K562 (cell line): ENCODE measurements around the gene LSS. TPM values are rescaled to one million over a fixed set of nuclear protein-coding genes. Genes with fewer than 3 reads are reported as not detected.

Experiments used
- BRF1 ChIP-seq: IDR thresholded peaks from 3 replicates; pipeline ENCODE4 v1.6.1; 2011; ENCODE audit warnings: borderline replicate concordance, mild to moderate bottlenecking; ENCODE audit not compliant: insufficient read length; ENCODE audit errors: extremely low read depth
- EHMT2 ChIP-seq: fragments of 450-650 bp; IDR thresholded peaks from 2 replicates; pipeline ENCODE4 v1.6.1; 2018; ENCODE audit warnings: antibody characterized with exemption
- HDAC8 ChIP-seq: fragments of 450-650 bp; IDR thresholded peaks from 2 replicates; pipeline ENCODE4 v1.6.1; 2016; ENCODE audit warnings: mild to moderate bottlenecking, missing genetic modification characterization, moderate library complexity, missing compliant biosample characterization
- HMGN3 ChIP-seq: IDR thresholded peaks from 2 replicates; pipeline ENCODE4 v1.6.1; 2011; ENCODE audit warnings: borderline replicate concordance, low read depth, mild to moderate bottlenecking, mixed read lengths, low read length; ENCODE audit not compliant: insufficient read length; ENCODE audit errors: extremely low read depth
- KAT8 ChIP-seq: fragments of 450-650 bp; IDR thresholded peaks from 2 replicates; pipeline ENCODE4 v1.6.1; 2016; ENCODE audit warnings: low read depth, mild to moderate bottlenecking
- NCOR1 ChIP-seq: fragments of 450-650 bp; IDR thresholded peaks from 2 replicates; pipeline ENCODE4 v1.6.1; 2016; ENCODE audit warnings: mild to moderate bottlenecking, moderate library complexity
- SNIP1 ChIP-seq: fragments of 450-650 bp; IDR thresholded peaks from 2 replicates; pipeline ENCODE4 v1.7.1; 2017; ENCODE audit warnings: low read depth, mild to moderate bottlenecking
- SREBF1 ChIP-seq: fragments of 150-350 bp; IDR thresholded peaks from 2 replicates; pipeline ENCODE4 v1.6.1; 2014; ENCODE audit warnings: antibody characterized with exemption, low read depth, low read length, borderline replicate concordance
- SRF ChIP-seq, 2 experiments: fragments of 250-450, 450-650 bp in 1 of 2; sonication (Bioruptor Pico) in 1 of 2; sonication (generic) in 1 of 2; formaldehyde crosslinking; IDR thresholded peaks; 2 replicates each; pipeline versions ENCODE4 v1.5.0 to v1.5.1; 2020 to 2022; ENCODE audit warnings: mild to moderate bottlenecking in 1 of 2, missing genetic modification reagents in 1 of 2
- XRCC3 ChIP-seq: fragments of 450-650 bp; IDR thresholded peaks from 2 replicates; pipeline ENCODE4 v1.6.1; 2017; ENCODE audit warnings: mild to moderate bottlenecking, moderate library complexity
- ZC3H4 ChIP-seq: sonication (generic); formaldehyde crosslinking; IDR thresholded peaks from 2 replicates; pipeline ENCODE4 v1.9.0; 2021; ENCODE audit warnings: missing genetic modification reagents, borderline replicate concordance
- ZEB2 ChIP-seq: fragments of 450-650 bp; IDR thresholded peaks from 2 replicates; pipeline ENCODE4 v1.6.1; 2016
- ZKSCAN1 ChIP-seq: fragments of 150-350 bp; IDR thresholded peaks from 2 replicates; pipeline ENCODE4 v1.6.1; 2016; ENCODE audit warnings: low read depth, low read length
- ZNF165 ChIP-seq: fragments of 250-450 bp; sonication (Bioruptor Pico); IDR thresholded peaks from 2 replicates; pipeline ENCODE4 v1.4.0; 2020; ENCODE audit warnings: borderline replicate concordance
- ZNF212 ChIP-seq: fragments of 450-650 bp; formaldehyde crosslinking; IDR thresholded peaks from 2 replicates; pipeline ENCODE4 v1.4.0; 2020; ENCODE audit warnings: mild to moderate bottlenecking
- ZNF253 ChIP-seq: fragments of 250-450 bp; sonication (Bioruptor Pico); conservative IDR thresholded peaks from 2 replicates; pipeline ENCODE4 v1.6.1; 2021; ENCODE audit warnings: mild to moderate bottlenecking
- ZNF3 ChIP-seq: fragments of 250-450 bp; sonication (Bioruptor Pico); IDR thresholded peaks from 2 replicates; pipeline ENCODE4 v1.5.0; 2021; ENCODE audit warnings: mild to moderate bottlenecking, moderate library complexity
- ZNF431 ChIP-seq: sonication (generic); formaldehyde crosslinking; IDR thresholded peaks from 2 replicates; pipeline ENCODE4 v1.8.0; 2022; ENCODE audit warnings: mild to moderate bottlenecking, missing genetic modification reagents
- polyA plus RNA-seq, 8 experiments: library from polyadenylated mRNA; depleted of rRNA in 4 of 8; stranded (reverse) in 5 of 8; unstranded in 3 of 8; fragments of >200 nt; fragmentation: Nextera tagmentation in 2 of 8; fragmentation: Illumina TruSeq in 1 of 8; extraction: Ambion mirVana in 2 of 8; extraction: Trizol in 1 of 8; gene quantifications; 2 replicates each; pipeline versions ENCODE4 v1.2.1 to v1.2.3, GENCODE V29; 2011 to 2014; ENCODE audit warnings: inconsistent platforms in 1 of 8, missing spikeins in 1 of 8
- total RNA-seq, 7 experiments: library from RNA; depleted of rRNA in 6 of 7; stranded (reverse); fragments of >200 nt in 6 of 7; fragmentation: Illumina TruSeq in 2 of 7; extraction: Trizol in 2 of 7; gene quantifications; 2 replicates each; pipeline versions ENCODE4 v1.2.1 to v1.2.3, GENCODE V29; 2011 to 2021; ENCODE audit warnings: low replicate concordance in 1 of 7
- TF ChIP-seq, protein P1 (sequence below): fragments of 450-650 bp; formaldehyde crosslinking; IDR thresholded peaks from 2 replicates; pipeline ENCODE4 v1.4.0; 2020; ENCODE audit warnings: mild to moderate bottlenecking, moderate library complexity
- TF ChIP-seq, protein P2 (sequence below): fragments of 250-450 bp; sonication (Bioruptor Pico); IDR thresholded peaks from 2 replicates; pipeline ENCODE4 v1.8.0; 2021; ENCODE audit warnings: moderate library complexity, mild to moderate bottlenecking, inconsistent platforms
- TF ChIP-seq, protein P3 (sequence below): fragments of 450-650 bp; IDR thresholded peaks from 2 replicates; pipeline ENCODE4 v1.6.1; 2016; ENCODE audit warnings: antibody characterized with exemption
- TF ChIP-seq, protein P4 (sequence below): IDR thresholded peaks from 2 replicates; pipeline ENCODE4 v1.6.1; 2012; ENCODE audit warnings: low read depth, low read length, improper control_type of control experiment, borderline replicate concordance
- TF ChIP-seq, protein P5 (sequence below): fragments of 450-650 bp; formaldehyde crosslinking; conservative IDR thresholded peaks from 2 replicates; pipeline ENCODE4 v1.4.0; 2022; ENCODE audit warnings: mild to moderate bottlenecking, missing genetic modification characterization

The LSS gene
- total and polyA plus RNA-seq, 9 of the 15 experiments (the other 6 are each of a cell fraction or from before 2014, with no cell fraction given) = 2.2 to 89.5 (median 37.4) TPM

DNA sequence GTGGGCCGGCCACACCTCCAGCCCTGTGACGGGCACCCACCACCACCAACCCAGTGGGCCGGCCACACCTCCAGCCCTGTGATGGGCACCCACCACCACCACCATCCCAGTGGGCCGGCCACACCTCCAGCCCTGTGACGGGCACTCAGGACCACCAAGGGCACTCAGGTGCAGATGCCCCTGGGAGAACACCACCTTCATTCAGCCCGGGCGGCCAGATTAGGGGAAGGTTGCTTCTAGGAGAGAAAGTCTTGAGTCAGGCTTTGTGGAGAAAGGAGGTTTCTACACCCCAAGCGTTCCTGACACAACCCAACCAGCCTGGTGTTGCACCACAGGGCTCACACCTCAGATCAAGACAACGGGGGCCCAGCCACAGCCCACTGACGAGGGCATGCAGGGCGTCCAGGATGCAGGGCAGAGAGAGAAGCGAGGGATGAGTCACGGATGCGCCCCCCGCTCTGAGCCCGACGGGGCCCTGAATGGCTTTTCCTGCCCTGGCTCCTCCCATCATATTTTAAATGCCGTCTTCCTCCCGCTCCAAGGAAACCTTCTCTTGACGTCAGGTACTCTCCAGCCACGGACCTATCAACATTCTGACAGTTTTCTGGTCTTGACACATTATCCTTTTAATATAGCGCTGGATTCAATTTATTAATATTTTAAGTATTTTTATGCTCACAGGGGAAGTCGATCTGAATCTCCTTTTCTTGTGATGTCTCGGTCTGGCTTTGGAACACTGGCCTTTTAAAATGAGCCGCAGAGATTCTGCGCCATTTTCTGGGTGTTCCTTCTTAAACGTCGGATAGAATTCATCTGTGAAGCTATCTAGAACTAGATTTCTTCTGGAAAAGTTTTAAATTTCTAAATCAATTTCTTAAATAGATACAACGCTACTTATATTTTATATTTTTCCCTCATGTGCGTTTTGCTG, 43.7 kb downstream of the LSS start (continued):
- TF ChIP-seq, protein P1, sequence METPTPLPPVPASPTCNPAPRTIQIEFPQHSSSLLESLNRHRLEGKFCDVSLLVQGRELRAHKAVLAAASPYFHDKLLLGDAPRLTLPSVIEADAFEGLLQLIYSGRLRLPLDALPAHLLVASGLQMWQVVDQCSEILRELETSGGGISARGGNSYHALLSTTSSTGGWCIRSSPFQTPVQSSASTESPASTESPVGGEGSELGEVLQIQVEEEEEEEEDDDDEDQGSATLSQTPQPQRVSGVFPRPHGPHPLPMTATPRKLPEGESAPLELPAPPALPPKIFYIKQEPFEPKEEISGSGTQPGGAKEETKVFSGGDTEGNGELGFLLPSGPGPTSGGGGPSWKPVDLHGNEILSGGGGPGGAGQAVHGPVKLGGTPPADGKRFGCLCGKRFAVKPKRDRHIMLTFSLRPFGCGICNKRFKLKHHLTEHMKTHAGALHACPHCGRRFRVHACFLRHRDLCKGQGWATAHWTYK = no peak
- TF ChIP-seq ZEB2 (no peak), KAT8 (no peak), ZNF3 (no peak), SNIP1 (no peak), SRF (CRISPR knock-in tag; IDR thresholded peaks at IDR 0.05) (no peak), ZNF431 (CRISPR knock-in tag) (no peak), XRCC3 (no peak), SREBF1 (0 out of 2 replicates have a peak, but pooled peaks have one; percentile 3), BRF1 (no peak), HDAC8 (0 out of 2 replicates have a peak, but pooled peaks have one; percentile 22), ZKSCAN1 (no peak), ZNF212 (CRISPR knock-in tag) (no peak), NCOR1 (no peak), ZNF253 (CRISPR knock-in tag) (no peak), EHMT2 (no peak), ZNF165 (no peak), HMGN3 (peak; percentile 44), ZC3H4 (CRISPR knock-in tag) (no peak)
- TF ChIP-seq, protein P2, sequence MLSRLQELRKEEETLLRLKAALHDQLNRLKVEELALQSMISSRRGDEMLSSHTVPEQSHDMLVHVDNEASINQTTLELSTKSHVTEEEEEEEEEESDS (CRISPR knock-in tag) = no peak
- TF ChIP-seq, protein P3, sequence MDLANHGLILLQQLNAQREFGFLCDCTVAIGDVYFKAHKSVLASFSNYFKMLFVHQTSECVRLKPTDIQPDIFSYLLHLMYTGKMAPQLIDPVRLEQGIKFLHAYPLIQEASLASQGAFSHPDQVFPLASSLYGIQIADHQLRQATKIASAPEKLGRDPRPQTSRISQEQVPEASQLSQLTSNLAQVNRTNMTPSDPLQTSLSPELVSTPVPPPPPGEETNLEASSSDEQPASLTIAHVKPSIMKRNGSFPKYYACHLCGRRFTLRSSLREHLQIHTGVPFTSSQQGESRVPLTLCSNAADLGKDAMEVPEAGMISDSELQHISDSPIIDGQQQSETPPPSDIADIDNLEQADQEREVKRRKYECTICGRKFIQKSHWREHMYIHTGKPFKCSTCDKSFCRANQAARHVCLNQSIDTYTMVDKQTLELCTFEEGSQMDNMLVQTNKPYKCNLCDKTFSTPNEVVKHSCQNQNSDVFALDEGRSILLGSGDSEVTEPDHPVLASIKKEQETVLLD = peak; percentile 40; the same call in 1 of the 2 replicates
- TF ChIP-seq, protein P4, sequence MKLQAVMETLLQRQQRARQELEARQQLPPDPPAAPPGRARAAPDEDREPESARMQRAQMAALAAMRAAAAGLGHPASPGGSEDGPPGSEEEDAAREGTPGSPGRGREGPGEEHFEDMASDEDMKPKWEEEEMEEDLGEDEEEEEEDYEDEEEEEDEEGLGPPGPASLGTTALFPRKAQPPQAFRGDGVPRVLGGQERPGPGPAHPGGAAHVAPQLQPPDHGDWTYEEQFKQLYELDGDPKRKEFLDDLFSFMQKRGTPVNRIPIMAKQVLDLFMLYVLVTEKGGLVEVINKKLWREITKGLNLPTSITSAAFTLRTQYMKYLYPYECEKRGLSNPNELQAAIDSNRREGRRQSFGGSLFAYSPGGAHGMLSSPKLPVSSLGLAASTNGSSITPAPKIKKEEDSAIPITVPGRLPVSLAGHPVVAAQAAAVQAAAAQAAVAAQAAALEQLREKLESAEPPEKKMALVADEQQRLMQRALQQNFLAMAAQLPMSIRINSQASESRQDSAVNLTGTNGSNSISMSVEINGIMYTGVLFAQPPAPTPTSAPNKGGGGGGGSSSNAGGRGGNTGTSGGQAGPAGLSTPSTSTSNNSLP = peak; percentile 94; the same call in 1 of the 2 replicates
- TF ChIP-seq, protein P5, sequence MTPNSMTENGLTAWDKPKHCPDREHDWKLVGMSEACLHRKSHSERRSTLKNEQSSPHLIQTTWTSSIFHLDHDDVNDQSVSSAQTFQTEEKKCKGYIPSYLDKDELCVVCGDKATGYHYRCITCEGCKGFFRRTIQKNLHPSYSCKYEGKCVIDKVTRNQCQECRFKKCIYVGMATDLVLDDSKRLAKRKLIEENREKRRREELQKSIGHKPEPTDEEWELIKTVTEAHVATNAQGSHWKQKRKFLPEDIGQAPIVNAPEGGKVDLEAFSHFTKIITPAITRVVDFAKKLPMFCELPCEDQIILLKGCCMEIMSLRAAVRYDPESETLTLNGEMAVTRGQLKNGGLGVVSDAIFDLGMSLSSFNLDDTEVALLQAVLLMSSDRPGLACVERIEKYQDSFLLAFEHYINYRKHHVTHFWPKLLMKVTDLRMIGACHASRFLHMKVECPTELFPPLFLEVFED (CRISPR knock-in tag) = no peak
